AG04450 (cell line): ENCODE data around the gene PTPRJ. TPM values are rescaled to one million over a fixed set of nuclear protein-coding genes. Genes with fewer than 3 reads are reported as not detected.

Experiments
- CTCF ChIA-PET: fragments of 300-600, 350-600 bp; formaldehyde crosslinking; extraction: SDS; loops from one replicate; lab custom pipeline; 2022; ENCODE audit warnings: antibody characterized with exemption, inconsistent platforms; lab: Charles Lee
- POLR2A ChIA-PET: fragments of 350-600 bp; formaldehyde crosslinking; extraction: SDS; loops from one replicate; lab custom pipeline; 2021; ENCODE audit warnings: antibody characterized with exemption, inconsistent platforms; lab: Yijun Ruan, JAX
- DNase-seq: peaks from one replicate; pipeline ENCODE4 v3.0.0-alpha.2; 2011; ENCODE audit warnings: low read depth, low spot score
- H3K27ac ChIP-seq: one replicate; pipeline ENCODE4 v1.5.1; 2012; ENCODE audit warnings: low read depth, low read length, control low read depth
- H3K27me3 ChIP-seq: one replicate; pipeline ENCODE4 v1.6.0; 2012; ENCODE audit warnings: low read length; ENCODE audit not compliant: control insufficient read depth, insufficient read depth
- H3K4me3 ChIP-seq: 2 replicates; pipeline ENCODE4 v1.5.1; 2011; ENCODE audit warnings: mild to moderate bottlenecking, low read depth, low read length, control low read depth
- H3K9me3 ChIP-seq: 2 replicates; pipeline ENCODE4 v1.5.1; 2012; ENCODE audit warnings: low read length; ENCODE audit not compliant: control insufficient read depth, insufficient read depth
- polyA plus RNA-seq: library from polyadenylated mRNA; depleted of rRNA; stranded (reverse); fragments of >200 nt; gene quantifications from 2 replicates; pipeline ENCODE4 v1.2.3, GENCODE V29; 2011
- TF ChIP-seq, protein P1 (sequence below): IDR thresholded peaks from 2 replicates; pipeline ENCODE4 v1.5.1; 2011; ENCODE audit warnings: low read depth, low read length, control low read depth, inconsistent platforms

PTPRJ gene
- polyA plus RNA-seq, 1 experiment, result 5.2 TPM

DNA sequence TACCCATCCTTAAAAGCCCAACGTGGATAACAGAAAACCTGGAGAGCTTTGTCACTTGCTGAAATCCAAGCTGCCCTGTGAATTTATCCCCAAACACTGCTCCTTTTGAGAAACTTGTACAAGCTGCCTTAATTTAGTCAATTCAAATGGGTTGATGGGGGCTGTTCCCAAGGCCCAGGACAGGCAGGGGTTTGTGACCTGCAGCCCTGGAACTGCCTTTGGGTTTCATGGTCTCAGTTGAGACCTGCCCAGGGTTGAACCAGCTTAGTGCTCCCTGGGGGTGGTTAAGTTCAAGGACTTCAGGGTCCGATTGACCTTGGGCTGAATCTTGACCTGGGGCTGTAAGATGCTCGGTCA is 124.2 kb downstream of the PTPRJ start:
- H3K4me3 ChIP-seq, result no peak overlapping the region
- ChIA-PET POLR2A (no interaction called here), CTCF (interaction anchor here (9.4 kb wide), 1 partner anchor 169 kb away, joined by 315 read pairs; no protein-coding TSS in a partner anchor)
- no peak for DNase-seq
- H3K27ac ChIP-seq, result no peak overlapping the region
- no peaks in the 10 kb centered on the region for H3K27me3 ChIP-seq
- no peaks in the 10 kb centered on the region for H3K9me3 ChIP-seq
- TF ChIP-seq, protein P1, sequence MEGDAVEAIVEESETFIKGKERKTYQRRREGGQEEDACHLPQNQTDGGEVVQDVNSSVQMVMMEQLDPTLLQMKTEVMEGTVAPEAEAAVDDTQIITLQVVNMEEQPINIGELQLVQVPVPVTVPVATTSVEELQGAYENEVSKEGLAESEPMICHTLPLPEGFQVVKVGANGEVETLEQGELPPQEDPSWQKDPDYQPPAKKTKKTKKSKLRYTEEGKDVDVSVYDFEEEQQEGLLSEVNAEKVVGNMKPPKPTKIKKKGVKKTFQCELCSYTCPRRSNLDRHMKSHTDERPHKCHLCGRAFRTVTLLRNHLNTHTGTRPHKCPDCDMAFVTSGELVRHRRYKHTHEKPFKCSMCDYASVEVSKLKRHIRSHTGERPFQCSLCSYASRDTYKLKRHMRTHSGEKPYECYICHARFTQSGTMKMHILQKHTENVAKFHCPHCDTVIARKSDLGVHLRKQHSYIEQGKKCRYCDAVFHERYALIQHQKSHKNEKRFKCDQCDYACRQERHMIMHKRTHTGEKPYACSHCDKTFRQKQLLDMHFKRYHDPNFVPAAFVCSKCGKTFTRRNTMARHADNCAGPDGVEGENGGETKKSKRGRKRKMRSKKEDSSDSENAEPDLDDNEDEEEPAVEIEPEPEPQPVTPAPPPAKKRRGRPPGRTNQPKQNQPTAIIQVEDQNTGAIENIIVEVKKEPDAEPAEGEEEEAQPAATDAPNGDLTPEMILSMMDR, result no peak

DNA sequence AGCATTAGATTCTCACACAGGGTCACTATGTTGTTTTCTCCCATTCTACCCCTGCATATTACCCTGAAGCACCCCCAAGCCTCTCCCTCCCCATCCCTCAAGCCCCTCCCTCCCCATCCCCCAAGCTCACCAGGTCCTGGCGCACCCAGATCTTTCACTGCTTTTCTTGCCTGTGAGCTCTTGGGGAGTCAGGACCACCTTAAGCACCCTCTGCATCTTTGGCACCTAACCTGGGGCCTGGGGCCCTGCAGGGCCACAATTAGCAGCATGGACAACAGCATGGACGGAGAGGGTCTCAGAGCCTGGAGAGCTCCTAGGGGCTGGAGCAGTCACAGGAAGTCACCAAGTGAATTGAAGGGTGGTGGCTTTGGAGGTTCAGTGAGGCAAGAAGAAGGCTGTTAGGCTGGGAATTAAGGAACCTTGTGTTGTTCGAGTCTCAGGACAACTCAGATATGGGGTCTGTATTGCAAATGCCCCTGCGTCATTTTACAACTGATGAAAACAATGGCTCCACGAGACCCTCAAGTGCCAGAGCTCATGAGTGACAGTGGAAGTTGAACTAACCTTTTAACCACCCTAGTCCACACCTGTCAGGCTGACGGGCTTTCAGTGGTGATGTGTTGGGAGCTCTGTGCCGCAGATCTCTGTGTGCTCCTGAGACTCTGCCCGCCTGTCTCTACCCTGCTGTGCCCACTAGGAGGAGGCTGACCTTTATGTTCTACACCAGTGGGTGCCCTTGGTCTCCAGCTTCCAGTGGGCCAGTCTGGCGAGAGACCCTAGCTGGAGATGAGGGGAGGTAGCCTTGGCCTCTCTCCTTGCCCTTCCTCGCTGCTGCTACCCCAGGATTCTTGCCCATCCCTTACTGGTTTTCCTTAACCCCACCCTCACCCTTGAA is 125.0 kb downstream of the PTPRJ start:
- ChIA-PET CTCF (interaction anchor here (0.7 to 9.4 kb wide), 2 partner anchors 41 to 170 kb away, joined by 3 to 315 read pairs; no protein-coding TSS in a partner anchor), POLR2A (interaction anchor here (0.6 kb wide), 1 partner anchor 171 kb away, joined by 3 read pairs; no protein-coding TSS in a partner anchor)
- Histone ChIP-seq H3K4me3 (no peak overlapping the region), H3K27me3 (no peaks in the 10 kb centered on the region), H3K9me3 (no peaks in the 10 kb centered on the region), H3K27ac (no peak overlapping the region)
- DNase-seq, result no peak
- TF ChIP-seq, protein P1, result no peak

DNA sequence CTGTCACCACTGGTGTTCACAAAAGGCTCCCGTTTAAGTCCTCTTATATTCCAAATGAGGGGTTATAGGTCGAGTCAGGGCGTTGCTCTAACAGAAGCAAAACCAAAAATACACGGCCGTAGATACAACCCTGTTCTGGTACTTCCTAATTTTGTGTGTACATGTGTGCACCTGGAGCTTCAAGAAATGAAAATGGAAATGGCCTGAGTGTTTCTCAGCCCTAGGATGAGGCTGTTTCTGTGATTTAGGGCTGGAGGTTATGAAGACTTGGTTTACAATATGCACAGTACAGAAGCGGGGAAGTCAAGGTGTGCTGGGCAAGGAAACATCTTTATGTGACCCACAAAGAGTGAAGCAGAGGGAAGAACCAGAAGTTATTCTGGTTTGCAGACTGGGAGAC is 125.8 kb downstream of the PTPRJ start:
- ChIA-PET CTCF (interaction anchor here (2.3 to 9.4 kb wide), 3 partner anchors 8 to 170 kb away, joined by 6 to 315 read pairs (median 9); no protein-coding TSS in a partner anchor), POLR2A (no interaction called here)
- no peak overlapping the region for H3K27ac ChIP-seq
- no peak overlapping the region for H3K4me3 ChIP-seq
- H3K27me3 ChIP-seq, result no peaks in the 10 kb centered on the region
- TF ChIP-seq, protein P1, result no peak
- no peaks in the 10 kb centered on the region for H3K9me3 ChIP-seq
- DNase-seq, result no peak

DNA sequence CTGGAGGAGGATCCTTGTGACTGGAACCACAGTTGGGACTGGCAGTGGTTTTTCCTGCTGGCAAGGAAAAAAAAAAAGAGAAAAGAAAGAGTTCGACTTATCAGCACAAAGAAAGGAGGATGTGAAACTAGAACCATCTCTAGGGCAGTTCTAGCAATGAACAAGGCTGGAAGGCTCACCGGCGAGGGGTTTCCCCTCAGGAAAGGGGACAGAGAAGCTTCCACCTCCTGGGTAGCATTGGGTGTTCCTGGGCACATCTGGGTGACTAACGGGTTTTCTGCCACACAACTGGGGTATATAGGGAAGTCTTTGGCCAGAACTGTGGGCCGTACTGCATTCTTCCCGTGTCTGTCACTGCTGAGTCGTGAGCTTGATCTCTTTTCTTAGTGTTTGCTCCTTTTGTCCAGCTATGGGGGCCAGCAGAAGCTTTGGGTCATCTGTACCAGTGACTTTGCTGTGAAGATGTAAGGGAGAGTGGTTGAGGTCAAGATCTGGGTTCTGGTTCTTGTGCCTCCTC is 126.9 kb downstream of the PTPRJ start:
- DNase-seq, result no peak
- no peak overlapping the region for H3K4me3 ChIP-seq
- H3K27me3 ChIP-seq, result no peaks in the 10 kb centered on the region
- H3K27ac ChIP-seq, result peak overlapping the region; percentile 39
- ChIA-PET POLR2A (interaction anchor here (0.7 kb wide), 1 partner anchor 254 kb away, joined by 3 read pairs; no protein-coding TSS in a partner anchor), CTCF (interaction anchor here (0.5 to 9.4 kb wide), 11 partner anchors 9 to 254 kb away, joined by 3 to 315 read pairs (median 7); no protein-coding TSS in a partner anchor)
- H3K9me3 ChIP-seq, result no peaks in the 10 kb centered on the region
- TF ChIP-seq, protein P1, result no peak
